WERI-Rb-1 (cell line): ENCODE data around the gene RIN3.

Experiments
- DNase-seq: peaks from one replicate; pipeline ENCODE4 v3.0.0-alpha.2; 2020
- H3K27ac ChIP-seq: fragments of 250-450 bp; sonication (Bioruptor Pico); 2 replicates; pipeline ENCODE4 v1.5.1; 2020; ENCODE audit warnings: mild to moderate bottlenecking, moderate library complexity
- H3K27me3 ChIP-seq: fragments of 250-450 bp; sonication (Bioruptor Pico); 2 replicates; pipeline ENCODE4 v1.5.1; 2021; ENCODE audit warnings: mild to moderate bottlenecking, low read depth, moderate library complexity; ENCODE audit not compliant: insufficient read depth, severe bottlenecking
- H3K36me3 ChIP-seq: fragments of 250-450 bp; sonication (Bioruptor Pico); 2 replicates; pipeline ENCODE4 v1.5.1; 2020; ENCODE audit warnings: mild to moderate bottlenecking, moderate library complexity
- H3K4me3 ChIP-seq: 2 replicates; pipeline ENCODE4 v1.5.1; 2011; ENCODE audit warnings: low read depth, mild to moderate bottlenecking, control low read depth, low read length
- H3K9me3 ChIP-seq: fragments of 250-450 bp; sonication (Bioruptor Pico); 2 replicates; pipeline ENCODE4 v1.5.1; 2021; ENCODE audit warnings: mild to moderate bottlenecking, moderate library complexity; ENCODE audit not compliant: severe bottlenecking
- CTCF ChIP-seq: IDR thresholded peaks from 2 replicates; pipeline ENCODE4 v1.5.1; 2011; ENCODE audit warnings: low read depth, mild to moderate bottlenecking, control low read depth, inconsistent platforms, low read length

Gene RIN3

GRCh38 chr14:92539419-92539818, 25.8 kb downstream of the RIN3 start:
- no peak for TF ChIP-seq CTCF
- H3K4me3 ChIP-seq, result no peak overlapping the region
- no peaks in the 10 kb centered on the region for H3K27me3 ChIP-seq
- H3K27ac ChIP-seq, result no peak overlapping the region
- no peak for DNase-seq
- H3K9me3 ChIP-seq, result no peaks in the 10 kb centered on the region
- H3K36me3 ChIP-seq, result no peaks in the 10 kb centered on the region

GRCh38 chr14:92539875-92540274, 26.3 kb downstream of the RIN3 start:
- Histone ChIP-seq H3K27ac (no peak overlapping the region), H3K9me3 (no peaks in the 10 kb centered on the region), H3K27me3 (no peaks in the 10 kb centered on the region), H3K36me3 (no peaks in the 10 kb centered on the region), H3K4me3 (no peak overlapping the region)
- TF ChIP-seq CTCF, result no peak
- no peak for DNase-seq

GRCh38 chr14:92540472-92541048, 27.0 kb downstream of the RIN3 start:
- DNase-seq, result no peak
- Histone ChIP-seq H3K9me3 (no peaks in the 10 kb centered on the region), H3K4me3 (no peak overlapping the region), H3K27me3 (no peaks in the 10 kb centered on the region), H3K36me3 (no peaks in the 10 kb centered on the region), H3K27ac (no peak overlapping the region)
- no peak for TF ChIP-seq CTCF

GRCh38 chr14:92542766-92543554, 29.4 kb downstream of the RIN3 start:
- Histone ChIP-seq H3K27ac (no peak overlapping the region), H3K4me3 (no peak overlapping the region), H3K27me3 (no peaks in the 10 kb centered on the region), H3K9me3 (no peaks in the 10 kb centered on the region), H3K36me3 (no peaks in the 10 kb centered on the region)
- no peak for TF ChIP-seq CTCF
- no peak for DNase-seq

- DNase-seq, result no peak
- Histone ChIP-seq H3K4me3 (no peak overlapping the region), H3K36me3 (no peaks in the 10 kb centered on the region), H3K9me3 (no peaks in the 10 kb centered on the region), H3K27ac (no peak overlapping the region), H3K27me3 (no peaks in the 10 kb centered on the region)
- TF ChIP-seq CTCF, result no peak
Observed at GRCh38 chr14:92544051-92544720, 30.6 kb downstream of the RIN3 start.
